ENCODE results near the gene LRRK2. TPM values are rescaled to one million over a fixed set of nuclear protein-coding genes. Genes with fewer than 3 reads are reported as not detected.
"Not testable (repeated sequence)": the region's sequence is repeated elsewhere in the genome, so short reads cannot be mapped to it uniquely, and the experiment has no call there.

The LRRK2 gene
- total RNA-seq, 1 donor from 2014 or later: 7.1 TPM

- intact Hi-C loops (cut with DNase I): no loop called here
- no peak for DNase-seq (ENCODE audit: low spot score)
Measured at GRCh38 chr12:40375076-40375475, 150.3 kb downstream of the LRRK2 start.

GRCh38 chr12:40376533-40377267 lies 151.9 kb downstream of the LRRK2 start:
- intact Hi-C loops (cut with DNase I): no loop called here
- DNase-seq (ENCODE audit: low spot score): no peak

- no peak for DNase-seq (ENCODE audit: low spot score)
- intact Hi-C loops (cut with DNase I): no loop called here
Measured at GRCh38 chr12:40378691-40379090, 153.9 kb downstream of the LRRK2 start.

- DNase-seq (ENCODE audit: low spot score): no peak
- intact Hi-C loops (cut with DNase I): no loop called here
Measured at GRCh38 chr12:40382217-40382616, 157.4 kb downstream of the LRRK2 start.

GRCh38 chr12:40387279-40387678 lies 162.5 kb downstream of the LRRK2 start:
- intact Hi-C loops (cut with DNase I); DNase-seq (ENCODE audit: low spot score): not testable (repeated sequence)

- DNase-seq (ENCODE audit: low spot score): no peak
- intact Hi-C loops (cut with DNase I): no loop called here
Measured at GRCh38 chr12:40390980-40391379, 166.2 kb downstream of the LRRK2 start.

GRCh38 chr12:40393026-40393425 lies 168.2 kb downstream of the LRRK2 start:
- no peak for DNase-seq (ENCODE audit: low spot score)
- intact Hi-C loops (cut with DNase I): no loop called here

GRCh38 chr12:40399656-40400055 lies 174.9 kb downstream of the LRRK2 start:
- DNase-seq (ENCODE audit: low spot score): no peak
- intact Hi-C loops (cut with DNase I): no loop called here

GRCh38 chr12:40405419-40405818 lies 180.6 kb downstream of the LRRK2 start:
- DNase-seq (ENCODE audit: low spot score): no peak

More at GRCh38 chr12:40405419-40405818, 180.6 kb downstream of the LRRK2 start:
- intact Hi-C loops (cut with DNase I): no loop called here

Other genes with a start within 250 kb of the LRRK2 start
- gene SLC2A13, start 118.9 kb upstream of the LRRK2 start, total RNA-seq: 13.0 TPM